GM12875 (cell line): ENCODE data around the gene CC2D1A.

ENCODE experiments used
- H3K4me3 ChIP-seq: one replicate; pipeline ENCODE4 v1.5.1; 2011; ENCODE audit warnings: low read depth, low read length, control low read depth
- TF ChIP-seq, protein P1 (sequence below): IDR thresholded peaks from 2 replicates; pipeline ENCODE4 v1.5.1; 2011; ENCODE audit warnings: low read depth, mild to moderate bottlenecking, control low read depth, inconsistent platforms, low read length, moderate library complexity, borderline replicate concordance; ENCODE audit not compliant: insufficient read depth

Gene CC2D1A

DNA sequence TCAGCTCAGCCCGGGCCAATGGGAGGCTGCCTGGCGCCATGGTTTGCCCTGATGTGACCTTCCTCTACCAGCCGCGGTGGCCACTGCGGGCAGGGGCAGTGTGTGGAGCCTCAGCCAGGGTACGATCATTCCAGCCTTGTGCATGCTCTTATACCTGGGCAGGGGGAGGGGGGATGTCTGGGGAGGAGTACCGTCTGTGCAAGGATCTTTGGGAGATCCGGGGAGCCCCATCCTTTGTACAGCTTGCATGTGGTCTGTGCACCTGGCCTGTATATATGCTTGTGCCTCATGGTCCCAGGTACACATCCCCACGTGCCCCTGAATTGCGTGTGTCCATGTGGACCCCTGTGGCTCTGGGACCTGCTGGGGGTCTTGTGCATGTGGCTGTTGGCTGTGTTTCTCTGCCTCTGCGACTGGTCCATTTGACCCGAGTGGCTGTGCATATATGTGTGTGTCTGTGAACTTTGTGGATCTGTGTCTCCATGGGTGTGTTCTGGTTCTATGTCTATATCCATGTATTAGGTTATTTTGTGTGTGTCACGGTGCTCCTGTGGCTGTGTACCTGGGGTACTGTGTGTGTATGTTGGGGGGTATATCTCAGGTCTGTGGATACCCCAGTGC, 41.8 kb upstream of the CC2D1A start:
- H3K4me3 ChIP-seq = no peak overlapping the region
- TF ChIP-seq, protein P1, sequence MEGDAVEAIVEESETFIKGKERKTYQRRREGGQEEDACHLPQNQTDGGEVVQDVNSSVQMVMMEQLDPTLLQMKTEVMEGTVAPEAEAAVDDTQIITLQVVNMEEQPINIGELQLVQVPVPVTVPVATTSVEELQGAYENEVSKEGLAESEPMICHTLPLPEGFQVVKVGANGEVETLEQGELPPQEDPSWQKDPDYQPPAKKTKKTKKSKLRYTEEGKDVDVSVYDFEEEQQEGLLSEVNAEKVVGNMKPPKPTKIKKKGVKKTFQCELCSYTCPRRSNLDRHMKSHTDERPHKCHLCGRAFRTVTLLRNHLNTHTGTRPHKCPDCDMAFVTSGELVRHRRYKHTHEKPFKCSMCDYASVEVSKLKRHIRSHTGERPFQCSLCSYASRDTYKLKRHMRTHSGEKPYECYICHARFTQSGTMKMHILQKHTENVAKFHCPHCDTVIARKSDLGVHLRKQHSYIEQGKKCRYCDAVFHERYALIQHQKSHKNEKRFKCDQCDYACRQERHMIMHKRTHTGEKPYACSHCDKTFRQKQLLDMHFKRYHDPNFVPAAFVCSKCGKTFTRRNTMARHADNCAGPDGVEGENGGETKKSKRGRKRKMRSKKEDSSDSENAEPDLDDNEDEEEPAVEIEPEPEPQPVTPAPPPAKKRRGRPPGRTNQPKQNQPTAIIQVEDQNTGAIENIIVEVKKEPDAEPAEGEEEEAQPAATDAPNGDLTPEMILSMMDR = no peak

DNA sequence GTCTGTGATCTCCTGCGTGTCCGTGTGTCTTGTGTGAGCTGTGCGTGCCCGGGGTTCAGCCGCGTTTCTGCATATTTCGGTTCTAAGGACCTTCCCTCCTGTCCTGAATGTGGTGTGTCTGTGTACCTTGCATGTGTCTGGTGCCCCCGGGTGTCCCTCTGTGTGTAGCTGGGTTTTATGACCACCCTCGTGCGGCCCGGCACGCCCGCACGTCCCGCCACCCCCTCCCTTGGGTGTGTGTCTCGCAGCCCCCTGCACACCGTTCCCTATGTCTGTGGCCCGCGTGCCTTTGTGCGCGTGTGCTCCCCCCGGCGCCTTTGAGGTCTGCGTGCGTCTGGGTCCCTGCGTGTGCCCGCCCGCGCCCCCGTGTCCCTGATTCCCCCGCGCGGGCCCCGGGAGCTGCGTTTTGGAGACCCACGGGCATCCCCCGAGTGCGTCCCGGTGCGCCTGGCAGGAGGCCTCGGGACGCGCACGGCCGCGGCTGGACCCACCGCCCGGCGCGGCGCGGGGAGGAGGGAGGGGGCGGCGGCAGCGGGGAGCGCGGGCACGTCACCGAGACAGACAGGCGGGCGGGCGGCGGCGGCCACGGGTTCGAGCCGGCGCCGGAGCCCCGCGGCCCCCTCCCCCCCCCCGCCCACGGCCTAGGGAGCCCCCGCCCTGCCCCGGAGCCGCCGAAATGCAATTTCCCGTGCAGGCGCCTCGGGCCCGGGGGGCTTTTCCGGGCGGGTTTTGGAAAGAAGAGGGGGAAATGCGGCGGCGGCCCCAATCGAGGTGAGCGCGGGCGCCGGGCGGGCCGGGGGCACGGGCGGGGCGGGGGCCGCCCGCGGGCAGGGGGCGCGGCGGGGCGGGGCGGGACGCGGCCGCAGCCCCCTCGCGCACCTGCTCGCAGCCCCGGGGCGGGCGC, 41.1 kb upstream of the CC2D1A start:
- TF ChIP-seq, protein P1 = no peak
- H3K4me3 ChIP-seq = peak overlapping the region; percentile 45

DNA sequence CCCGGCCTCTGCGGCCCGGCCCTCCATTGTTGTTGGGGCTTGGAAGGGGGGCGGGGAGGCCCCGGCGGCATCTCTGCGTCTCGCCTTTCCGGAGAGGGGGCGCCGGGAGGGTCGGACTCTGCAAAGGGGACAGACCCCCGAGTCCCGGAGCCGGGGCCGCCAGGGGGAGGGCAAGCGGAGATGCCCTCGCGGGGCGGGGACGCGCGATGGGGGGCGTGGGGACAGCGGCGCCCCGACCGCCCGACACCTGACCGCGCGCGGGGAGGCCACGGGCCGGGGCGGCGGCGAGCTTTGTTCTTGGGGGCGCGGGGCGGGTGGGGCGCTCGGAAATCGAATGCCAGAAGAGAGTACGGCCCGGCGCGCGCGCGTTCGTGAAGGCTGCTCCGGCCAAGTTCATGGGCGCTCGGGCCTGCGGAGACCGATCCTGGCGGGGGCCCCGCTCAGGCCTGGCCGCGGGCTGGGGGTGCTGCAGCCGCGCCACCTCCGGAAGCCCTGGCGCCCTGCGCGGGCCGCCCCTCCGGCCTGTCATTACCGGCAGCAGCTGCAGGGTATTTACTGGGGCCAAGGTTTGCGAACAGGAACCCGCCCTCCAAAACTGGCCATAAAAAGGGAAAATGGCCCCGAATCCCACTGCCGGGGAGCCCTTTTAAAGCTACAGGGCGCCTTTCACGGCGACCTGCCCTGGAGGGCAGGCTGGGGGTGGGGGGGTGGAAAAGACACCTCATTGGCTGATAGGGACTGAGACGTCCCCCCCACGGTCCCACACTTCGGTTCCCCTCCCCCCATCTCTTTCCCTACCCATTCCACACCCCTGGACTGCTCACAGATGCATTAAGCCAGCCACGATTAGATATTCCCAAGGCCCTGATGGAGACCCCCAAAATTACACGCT, 40.2 kb upstream of the CC2D1A start:
- peak overlapping the region; percentile 45 for H3K4me3 ChIP-seq
- TF ChIP-seq, protein P1 = no peak

DNA sequence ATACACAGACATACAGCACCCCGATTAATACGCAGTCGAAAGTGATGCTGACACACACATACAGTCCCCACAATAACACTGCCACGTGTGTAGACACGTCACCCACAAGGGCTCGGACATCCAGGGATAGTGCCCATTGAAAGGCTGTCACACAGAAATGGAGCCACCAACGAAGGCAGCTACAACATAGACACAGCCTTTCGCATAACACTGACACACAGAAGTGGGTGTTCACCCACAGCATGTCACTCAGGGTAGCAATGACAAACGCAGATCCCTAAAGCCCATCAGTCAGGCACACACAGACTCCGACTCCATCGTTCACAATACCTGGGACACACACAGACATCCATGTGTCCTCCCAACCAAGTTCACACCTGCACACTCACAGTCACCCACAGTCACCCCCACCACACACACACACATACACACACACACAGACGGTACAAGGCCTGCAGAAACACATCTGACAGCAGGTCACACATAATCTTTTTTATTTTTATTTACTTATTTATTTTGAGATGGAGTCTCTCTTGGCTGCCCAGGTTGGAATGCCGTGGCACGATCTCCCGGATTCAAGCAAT, 39.4 kb upstream of the CC2D1A start:
- H3K4me3 ChIP-seq = no peak overlapping the region

DNA sequence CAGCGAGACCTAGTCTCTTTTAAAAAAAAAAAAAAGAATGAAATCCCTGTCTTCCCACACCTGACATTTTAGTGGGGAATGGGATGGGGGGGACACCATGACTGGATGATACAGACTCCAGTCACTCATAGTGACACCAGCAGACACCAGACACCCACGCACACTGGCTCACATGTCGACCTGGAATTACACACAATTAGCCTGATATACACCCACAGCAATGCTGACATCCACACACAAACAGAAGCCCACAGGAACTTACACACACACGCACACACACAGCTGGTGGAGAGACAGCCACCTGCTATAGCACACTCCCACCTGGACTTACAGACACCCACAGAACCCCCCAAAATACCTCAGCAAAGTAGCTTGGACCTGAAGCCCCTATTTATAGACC, 37.3 kb upstream of the CC2D1A start:
- no peak overlapping the region for H3K4me3 ChIP-seq
- TF ChIP-seq, protein P1 = no peak

More for the DNA sequence above, 39.4 kb upstream of the CC2D1A start:
- TF ChIP-seq, protein P1 = no peak

DNA sequence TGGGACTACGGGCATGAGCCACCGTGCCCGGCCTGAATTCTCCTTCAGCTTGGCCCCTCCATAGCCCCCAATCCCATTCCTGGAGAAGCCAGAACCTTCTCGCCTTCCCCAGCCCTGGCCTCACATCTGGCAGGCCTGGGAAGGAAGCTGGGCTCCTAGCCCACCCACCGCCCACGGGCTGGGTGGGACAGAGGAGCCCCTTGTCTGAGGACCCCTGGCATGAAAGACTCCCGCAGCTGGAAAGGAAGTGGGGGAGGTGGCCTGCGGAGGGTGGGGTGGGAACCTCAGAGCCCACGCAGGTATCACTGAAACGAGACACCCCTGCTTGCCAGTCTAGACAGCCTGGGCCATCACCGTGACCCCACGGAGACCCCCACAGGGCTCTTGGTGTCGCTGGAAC, 36.7 kb upstream of the CC2D1A start:
- TF ChIP-seq, protein P1 = no peak
- H3K4me3 ChIP-seq = no peak overlapping the region
